Sigmoid colon (tissue), 4 donors: ENCODE results near the gene NDUFA13.

Experiments
- CTCF ChIP-seq, 4 experiments: fragments of 450-650 bp in 3 of 4; fragments of 200-600 bp in 1 of 4; IDR thresholded peaks; one replicate each; pipeline ENCODE4 v1.5.1; 2016 to 2019; ENCODE audit warnings: antibody characterized with exemption in 4 of 4, mild to moderate bottlenecking in 3 of 4, moderate library complexity in 2 of 4
- EP300 ChIP-seq, 4 donors: sonication (generic); formaldehyde crosslinking; IDR thresholded peaks; one replicate each; pipeline ENCODE4 v1.6.1; 2017; ENCODE audit warnings: antibody characterized with exemption in 4 of 4
- POLR2A ChIP-seq, 2 donors: fragments of 450-650 bp; IDR thresholded peaks; one replicate each; pipeline ENCODE4 v1.6.1; 2016; ENCODE audit warnings: antibody characterized with exemption in 2 of 2, mild to moderate bottlenecking in 2 of 2, moderate library complexity in 2 of 2

- TF ChIP-seq CTCF (IDR thresholded peaks at IDR 0.05) = no peak
- no peak for TF ChIP-seq POLR2A (IDR thresholded peaks at IDR 0.05)
- TF ChIP-seq EP300 (IDR thresholded peaks at IDR 0.05) = no peak
Measured at GRCh38 chr19:19543640-19544039, 27.6 kb downstream of the NDUFA13 start.
